NCI-H1694 treated with DMSO at 0.1 percent for 48 hours (cell line): Measurements from ENCODE around the gene PIK3C2G.
"Not testable (repeated sequence)": the region's sequence is repeated elsewhere in the genome, so short reads cannot be mapped to it uniquely, and the experiment has no call there.

Experiments
- DNase-seq: peaks from one replicate; lab custom pipeline; 2025; lab: John Stamatoyannopoulos, UW

The PIK3C2G gene

GRCh38 chr12:18643681-18644080 is 382.4 kb downstream of the PIK3C2G start:
- no peak for DNase-seq

DNA sequence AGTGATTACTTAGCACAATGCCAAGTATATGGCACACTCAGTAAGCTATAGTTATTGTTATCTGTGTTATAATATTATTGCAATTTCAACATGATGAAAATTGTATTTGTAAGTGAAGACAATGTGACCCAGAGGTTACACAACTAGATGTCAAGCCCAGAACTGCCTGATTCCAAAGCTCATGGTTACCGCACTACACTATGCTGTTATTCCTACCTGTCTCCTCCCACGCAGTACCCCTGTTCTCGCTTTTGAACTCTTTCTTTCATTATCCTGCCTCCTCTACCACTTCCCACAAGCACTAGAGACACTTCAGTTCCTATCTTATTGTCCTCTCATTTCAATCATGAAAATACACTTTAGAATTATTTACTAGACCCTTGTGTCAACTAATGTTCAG is 383.2 kb downstream of the PIK3C2G start:
- no peak for DNase-seq

DNA sequence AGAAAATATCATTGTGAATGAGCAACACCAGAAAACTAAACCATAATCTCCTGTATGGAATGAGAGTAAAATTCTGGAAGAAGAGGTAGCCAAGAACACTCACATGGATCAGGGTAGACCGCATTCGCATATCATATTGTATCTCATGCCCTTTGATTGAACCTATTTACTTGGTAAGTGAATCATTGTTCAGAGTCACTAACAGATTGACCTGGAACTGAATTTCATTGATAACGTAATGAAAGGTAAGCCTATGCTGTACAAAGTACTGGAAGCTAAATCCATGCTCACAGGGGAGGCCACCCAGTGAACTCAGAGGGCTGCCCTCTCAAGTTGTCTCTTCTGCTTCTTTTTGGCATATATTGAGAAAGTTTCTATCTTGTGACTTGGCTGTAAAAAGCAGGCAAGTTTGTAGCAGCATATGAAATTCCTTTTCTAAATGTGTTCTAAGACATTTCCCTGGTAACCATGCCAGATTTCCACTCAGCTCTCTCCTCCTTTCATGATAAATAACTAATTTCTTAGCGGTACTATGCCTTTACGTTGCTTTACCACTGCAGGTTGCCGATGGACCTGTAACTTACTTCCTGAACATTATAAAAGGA is 385.1 kb downstream of the PIK3C2G start:
- no peak for DNase-seq

- DNase-seq = no peak
Measured at GRCh38 chr12:18651525-18651924, 390.2 kb downstream of the PIK3C2G start.

GRCh38 chr12:18652596-18652995 is 391.3 kb downstream of the PIK3C2G start:
- DNase-seq = no peak

- DNase-seq = no peak
Measured at GRCh38 chr12:18653465-18653864, 392.1 kb downstream of the PIK3C2G start.

GRCh38 chr12:18655351-18655750 is 394.0 kb downstream of the PIK3C2G start:
- DNase-seq = no peak

- no peak for DNase-seq
Measured at GRCh38 chr12:18658179-18658578, 396.9 kb downstream of the PIK3C2G start.

DNA sequence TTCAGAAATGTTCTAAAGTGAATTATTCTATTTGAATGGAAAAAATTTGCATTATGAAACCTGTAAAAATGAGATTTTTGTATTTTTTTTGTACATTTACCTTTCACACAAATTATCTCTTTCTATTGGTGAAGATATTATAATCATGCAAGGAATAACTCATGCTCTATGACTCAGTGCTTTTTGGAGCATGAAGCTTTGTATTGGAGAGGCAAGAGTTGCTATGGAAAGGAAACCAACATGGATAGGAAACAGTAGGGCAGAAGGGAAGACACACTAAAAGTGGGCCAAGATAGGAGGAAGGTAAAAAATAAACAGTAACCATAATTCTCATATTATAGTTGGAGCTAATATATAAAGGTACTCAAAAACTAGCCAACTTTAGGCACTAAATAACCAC is 397.5 kb downstream of the PIK3C2G start:
- DNase-seq = no peak

- no peak for DNase-seq
Measured at GRCh38 chr12:18676141-18676540, 414.8 kb downstream of the PIK3C2G start.

DNA sequence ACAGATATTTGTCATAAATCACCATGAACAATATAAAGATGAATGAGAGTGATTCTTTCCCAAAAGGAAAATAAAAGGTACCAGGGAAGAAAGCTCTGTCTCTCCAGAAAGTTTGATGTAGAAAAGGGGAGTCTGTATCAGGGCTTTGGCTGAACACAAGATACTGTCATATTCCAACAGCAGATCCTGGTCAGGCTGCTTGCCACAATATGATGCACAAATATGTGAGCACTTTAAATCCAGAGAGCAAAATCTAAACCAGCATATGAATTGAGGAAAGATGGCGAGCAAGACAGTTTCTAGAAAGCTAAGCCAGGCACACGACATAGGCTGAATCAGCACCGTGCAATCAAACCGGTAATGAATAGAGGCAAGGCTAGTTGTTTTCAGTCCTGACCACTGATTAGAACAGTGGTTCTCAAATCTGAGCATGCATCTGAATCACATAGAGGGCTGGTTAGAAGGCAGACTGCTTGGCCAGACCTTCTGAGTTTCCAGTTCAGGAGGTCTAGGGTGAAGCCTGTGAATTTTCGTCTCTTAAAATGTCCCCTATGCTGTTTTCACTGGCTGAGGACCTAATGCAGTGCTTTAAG is 415.8 kb downstream of the PIK3C2G start:
- DNase-seq = no peak

DNA sequence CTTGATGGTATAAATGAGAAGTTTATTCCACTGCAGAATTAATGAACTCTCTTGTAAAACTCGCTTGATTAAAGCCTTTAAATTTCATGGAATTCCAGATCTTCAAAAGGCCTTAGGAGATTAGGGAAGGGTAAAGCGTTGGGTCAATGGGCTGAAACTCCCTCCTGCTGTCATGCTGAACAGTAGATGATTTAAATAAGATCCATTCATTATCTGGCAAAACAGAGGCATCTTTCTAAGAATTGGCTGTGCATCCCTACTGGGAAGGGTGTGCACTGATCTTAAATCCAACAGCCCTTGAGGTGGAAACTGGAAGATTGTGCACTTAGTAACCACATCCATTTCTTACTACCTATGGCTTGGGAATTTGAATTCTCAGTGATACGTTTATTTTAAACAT is 420.5 kb downstream of the PIK3C2G start:
- DNase-seq = no peak

- DNase-seq = no peak
Measured at GRCh38 chr12:18683327-18684013, 422.2 kb downstream of the PIK3C2G start.

GRCh38 chr12:18684430-18684829 is 423.1 kb downstream of the PIK3C2G start:
- DNase-seq = no peak

GRCh38 chr12:18689771-18690170 is 428.5 kb downstream of the PIK3C2G start:
- DNase-seq = no peak

GRCh38 chr12:18690653-18691052 is 429.3 kb downstream of the PIK3C2G start:
- no peak for DNase-seq

DNA sequence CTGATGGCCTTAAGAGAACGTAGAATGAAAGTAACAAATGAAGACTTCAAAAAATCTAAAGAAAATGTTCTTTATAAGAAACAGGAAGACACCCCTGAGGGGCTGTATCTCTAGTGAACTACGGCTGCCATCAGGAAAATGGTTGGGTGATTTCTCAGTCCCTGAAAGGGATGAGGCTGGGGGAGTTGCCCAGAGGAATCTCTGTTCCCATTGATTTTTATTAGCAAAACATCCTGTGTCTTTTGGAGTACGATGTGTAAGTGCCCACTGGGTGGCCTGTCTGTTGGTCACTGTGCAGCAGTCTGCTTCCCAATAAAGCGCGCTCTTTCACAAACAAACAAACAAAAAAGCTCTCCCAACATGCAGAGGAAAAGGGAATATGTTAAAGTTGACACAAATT is 432.7 kb downstream of the PIK3C2G start:
- not testable (repeated sequence) for DNase-seq

DNA sequence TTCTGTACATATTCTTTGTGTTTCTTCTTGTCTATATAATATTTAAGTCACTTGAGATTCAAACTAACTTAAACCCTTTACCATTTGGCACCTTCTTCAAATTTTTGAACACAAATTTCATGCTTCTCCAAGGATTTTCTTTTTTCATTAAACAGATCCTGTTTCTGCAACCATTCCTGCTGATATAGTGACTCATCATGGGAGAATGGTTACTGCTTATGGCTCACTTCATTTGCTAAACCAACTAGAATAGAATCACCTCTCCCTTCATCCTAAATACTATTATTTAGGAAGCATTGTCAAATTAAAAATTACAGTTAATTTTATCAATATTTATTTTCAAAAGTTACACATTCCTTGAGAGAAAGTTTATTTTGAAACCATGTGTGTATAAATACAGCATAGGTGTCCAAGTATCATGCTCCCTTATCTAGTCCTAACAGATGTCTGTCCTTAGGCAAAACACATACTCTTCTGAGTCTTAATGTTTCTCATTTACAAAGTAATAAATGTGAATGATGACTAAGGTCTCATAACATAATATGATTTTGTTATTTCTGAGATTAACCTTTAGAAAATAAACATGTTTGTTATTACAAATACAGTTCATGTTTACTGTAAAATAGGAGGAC is 435.8 kb downstream of the PIK3C2G start:
- DNase-seq = no peak
